Measurements from ENCODE around the gene CXCL5. TPM values are rescaled to one million over a fixed set of nuclear protein-coding genes. Genes with fewer than 3 reads are reported as not detected.

The CXCL5 gene
- total RNA-seq, 2 experiments from 2014 or later = not detected

DNA sequence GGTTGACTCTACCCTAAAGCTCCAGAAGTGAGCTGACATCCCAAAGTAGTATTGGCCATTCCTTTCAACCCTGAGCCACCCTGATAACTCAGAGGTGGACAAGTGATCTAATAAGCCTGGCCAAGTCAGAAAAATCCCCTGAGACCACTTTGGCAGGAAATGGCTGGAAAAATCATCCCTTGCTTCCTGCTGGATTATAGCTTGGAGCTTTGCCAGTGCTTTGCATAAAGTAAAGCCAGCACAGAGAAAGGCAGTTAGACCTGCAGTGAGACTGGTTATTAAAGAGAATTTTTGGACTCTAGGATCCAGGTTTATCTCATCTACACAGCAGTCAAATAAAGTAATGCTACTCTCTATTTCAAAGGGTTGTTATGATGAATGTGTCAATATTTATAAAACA, 33.6 kb upstream of the CXCL5 start:
- Mint-ChIP-seq H3K4me1 (no peaks in the 10 kb centered on the region), H3K4me3 (no peak overlapping the region)
- CTCF ChIA-PET = no interaction called here

GRCh38 chr4:74031576-74031975, 33.1 kb upstream of the CXCL5 start:
- DNase-seq = no peak
- Mint-ChIP-seq H3K4me1 (no peaks in the 10 kb centered on the region), H3K27me3 (peaks cover 16% of the 10 kb centered on the region), H3K27ac (no peak overlapping the region), H3K36me3 (ENCODE audit: low read depth) (no peaks in the 10 kb centered on the region), H3K4me3 (no peak overlapping the region), H3K9me3 (no peaks in the 10 kb centered on the region)
- ChIA-PET CTCF (no interaction called here), POLR2A (no interaction called here)

More for the DNA sequence above, 33.6 kb upstream of the CXCL5 start:
- no peak overlapping the region for H3K27ac Mint-ChIP-seq
- H3K36me3 Mint-ChIP-seq (ENCODE audit: low read depth) = no peaks in the 10 kb centered on the region
- POLR2A ChIA-PET = no interaction called here
- peaks cover 17% of the 10 kb centered on the region for H3K27me3 Mint-ChIP-seq
- no peaks in the 10 kb centered on the region for H3K9me3 Mint-ChIP-seq
- no peak for DNase-seq

GRCh38 chr4:74030285-74030684, 31.8 kb upstream of the CXCL5 start:
- Mint-ChIP-seq H3K27me3 (peaks cover 7% of the 10 kb centered on the region), H3K4me1 (no peaks in the 10 kb centered on the region), H3K27ac (no peak overlapping the region), H3K36me3 (ENCODE audit: low read depth) (no peaks in the 10 kb centered on the region), H3K4me3 (no peak overlapping the region), H3K9me3 (no peaks in the 10 kb centered on the region)
- ChIA-PET CTCF (no interaction called here), POLR2A (no interaction called here)
- no peak for DNase-seq

DNA sequence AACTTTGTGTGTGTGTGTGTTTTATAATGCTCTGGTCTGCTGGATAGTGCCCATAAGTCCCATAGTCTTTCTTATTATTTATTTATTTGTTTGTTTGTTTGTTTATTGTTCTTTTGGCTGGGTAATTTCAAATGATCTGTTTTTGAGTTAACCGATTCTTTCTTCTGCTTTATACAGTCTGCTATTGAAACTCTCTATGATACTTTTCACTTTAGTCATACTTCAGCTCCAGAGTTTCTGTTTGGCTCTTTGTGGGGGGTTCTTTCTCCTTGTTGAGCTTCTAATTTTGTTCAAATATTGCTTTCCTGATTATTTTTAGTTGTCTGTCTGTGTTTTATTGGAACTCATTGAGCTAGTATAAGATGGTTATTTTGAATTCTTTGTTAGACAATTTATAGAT, 30.0 kb upstream of the CXCL5 start:
- H3K4me3 Mint-ChIP-seq = no peak overlapping the region
- no peaks in the 10 kb centered on the region for H3K36me3 Mint-ChIP-seq (ENCODE audit: low read depth)
- no peak overlapping the region for H3K27ac Mint-ChIP-seq
- POLR2A ChIA-PET = no interaction called here
- H3K4me1 Mint-ChIP-seq = no peaks in the 10 kb centered on the region
- H3K27me3 Mint-ChIP-seq = peaks cover 7% of the 10 kb centered on the region
- no peaks in the 10 kb centered on the region for H3K9me3 Mint-ChIP-seq
- CTCF ChIA-PET = interaction anchor here (1.0 kb wide), 1 partner anchor 9 kb away, joined by 3 read pairs; no protein-coding TSS in a partner anchor
- no peak for DNase-seq

- H3K4me1 Mint-ChIP-seq = peaks cover 2% of the 10 kb centered on the region
- no peak for DNase-seq
- ChIA-PET CTCF (no interaction called here), POLR2A (no interaction called here)
- no peaks in the 10 kb centered on the region for H3K36me3 Mint-ChIP-seq (ENCODE audit: low read depth)
- H3K27ac Mint-ChIP-seq = no peak overlapping the region
- no peaks in the 10 kb centered on the region for H3K27me3 Mint-ChIP-seq
- peaks cover 2% of the 10 kb centered on the region for H3K9me3 Mint-ChIP-seq
- H3K4me3 Mint-ChIP-seq = no peak overlapping the region
Observed at GRCh38 chr4:74023709-74024108, 25.2 kb upstream of the CXCL5 start.

DNA sequence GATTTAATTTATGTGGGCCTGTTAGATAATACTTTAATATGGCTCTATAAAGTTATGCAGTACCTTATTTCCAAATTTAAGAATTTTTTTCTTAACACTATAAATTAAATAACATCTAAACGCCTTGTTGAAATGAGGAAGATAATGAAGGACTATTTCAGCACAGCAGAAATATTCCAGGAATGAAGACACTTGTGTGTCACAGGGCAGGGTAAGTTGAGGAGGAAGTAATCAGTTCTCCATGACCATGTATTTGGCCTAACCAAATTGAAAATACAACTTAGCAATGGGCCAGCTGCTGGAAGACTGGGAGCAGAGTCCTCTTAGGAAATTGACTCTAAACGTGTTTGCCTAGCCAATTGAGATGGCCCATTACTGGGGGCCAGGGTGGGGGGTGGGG, 23.1 kb upstream of the CXCL5 start:
- Mint-ChIP-seq H3K27ac (no peak overlapping the region), H3K4me3 (no peak overlapping the region), H3K27me3 (no peaks in the 10 kb centered on the region), H3K4me1 (peaks cover 10% of the 10 kb centered on the region), H3K9me3 (peaks cover 2% of the 10 kb centered on the region), H3K36me3 (ENCODE audit: low read depth) (no peaks in the 10 kb centered on the region)
- ChIA-PET POLR2A (no interaction called here), CTCF (interaction anchor here (0.7 kb wide), 1 partner anchor 86 kb away, joined by 3 read pairs; no protein-coding TSS in a partner anchor)
- DNase-seq = no peak

DNA sequence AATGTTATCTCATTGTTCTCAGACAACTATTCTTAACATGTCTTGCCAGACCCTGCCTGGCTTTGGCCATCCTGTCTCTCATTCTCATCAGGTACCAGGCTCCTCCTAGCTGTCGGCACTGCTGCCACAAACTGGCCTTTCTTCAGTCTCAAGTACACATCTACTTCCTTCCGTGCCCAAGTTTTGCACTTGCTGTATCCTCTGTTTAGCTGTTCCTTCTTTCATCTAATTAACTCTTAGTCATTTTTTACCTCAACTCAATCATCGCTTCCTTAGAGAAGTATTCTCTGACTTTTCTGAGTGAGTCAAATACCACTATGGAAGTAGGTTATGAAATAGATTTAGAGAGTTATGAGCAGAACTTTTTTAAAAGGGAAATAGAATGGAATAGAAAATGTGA, 20.3 kb upstream of the CXCL5 start:
- no peaks in the 10 kb centered on the region for H3K36me3 Mint-ChIP-seq (ENCODE audit: low read depth)

DNA sequence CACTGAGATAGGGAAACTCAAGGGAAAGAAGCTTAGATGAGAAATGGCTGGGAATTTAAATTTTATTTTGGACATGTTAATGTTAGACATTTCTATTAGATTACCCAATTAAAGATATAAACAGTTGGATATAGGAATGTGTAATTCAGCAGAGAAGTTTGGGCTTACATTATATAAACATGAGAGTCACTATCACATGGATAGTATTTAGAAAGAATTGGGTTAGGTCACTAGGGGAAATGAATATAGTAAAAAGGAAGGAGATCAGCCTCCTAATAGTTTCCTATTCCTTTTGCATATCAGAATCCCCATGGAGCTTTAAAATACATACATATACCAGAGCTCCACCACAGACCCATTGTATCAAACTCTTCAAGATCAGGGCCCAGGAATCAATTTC, 19.6 kb upstream of the CXCL5 start:
- H3K4me3 Mint-ChIP-seq = no peak overlapping the region
- CTCF ChIA-PET = no interaction called here
- H3K9me3 Mint-ChIP-seq = peaks cover 5% of the 10 kb centered on the region
- POLR2A ChIA-PET = interaction anchor here (0.6 kb wide), 1 partner anchor 134 kb away, joined by 4 read pairs; no protein-coding TSS in a partner anchor
- no peaks in the 10 kb centered on the region for H3K36me3 Mint-ChIP-seq (ENCODE audit: low read depth)
- H3K27me3 Mint-ChIP-seq = no peaks in the 10 kb centered on the region
- DNase-seq = no peak
- no peak overlapping the region for H3K27ac Mint-ChIP-seq
- peaks cover 30% of the 10 kb centered on the region for H3K4me1 Mint-ChIP-seq

More for the DNA sequence above, 20.3 kb upstream of the CXCL5 start:
- DNase-seq = no peak
- POLR2A ChIA-PET = interaction anchor here (0.6 kb wide), 1 partner anchor 133 kb away, joined by 4 read pairs; no protein-coding TSS in a partner anchor
- no peaks in the 10 kb centered on the region for H3K27me3 Mint-ChIP-seq
- no peak overlapping the region for H3K27ac Mint-ChIP-seq
- CTCF ChIA-PET = no interaction called here
- H3K4me3 Mint-ChIP-seq = no peak overlapping the region
- peaks cover 5% of the 10 kb centered on the region for H3K9me3 Mint-ChIP-seq
- peaks cover 29% of the 10 kb centered on the region for H3K4me1 Mint-ChIP-seq

DNA sequence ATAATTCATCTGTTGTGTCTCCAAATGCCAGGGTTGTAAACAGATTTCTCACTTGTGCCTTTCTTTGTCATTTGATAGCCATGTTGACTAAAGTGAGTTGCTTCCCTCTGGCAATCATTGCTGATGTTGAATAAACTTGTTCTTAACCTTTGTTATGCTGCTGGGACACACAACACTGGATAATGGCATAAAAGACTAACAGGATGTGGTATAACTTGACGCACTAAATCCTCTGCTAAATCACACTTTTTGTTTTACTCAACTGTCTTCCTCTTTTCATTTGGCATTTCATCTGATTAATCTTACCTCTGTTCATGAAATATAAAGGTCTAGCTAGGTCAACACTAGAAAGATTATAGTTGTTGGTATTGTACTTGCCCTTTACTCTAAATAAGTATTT, 17.6 kb upstream of the CXCL5 start:
- Mint-ChIP-seq H3K27me3 (no peaks in the 10 kb centered on the region), H3K36me3 (ENCODE audit: low read depth) (no peaks in the 10 kb centered on the region), H3K9me3 (peaks cover 5% of the 10 kb centered on the region), H3K4me3 (no peak overlapping the region), H3K4me1 (peaks cover 30% of the 10 kb centered on the region), H3K27ac (peak overlapping the region; percentile 71)
- ChIA-PET POLR2A (no interaction called here), CTCF (no interaction called here)
- peak; percentile 12 for DNase-seq

GRCh38 chr4:74015126-74015780, 16.8 kb upstream of the CXCL5 start:
- DNase-seq = no peak
- Mint-ChIP-seq H3K4me3 (no peak overlapping the region), H3K9me3 (peaks cover 5% of the 10 kb centered on the region), H3K36me3 (ENCODE audit: low read depth) (no peaks in the 10 kb centered on the region), H3K27me3 (no peaks in the 10 kb centered on the region), H3K4me1 (peaks cover 30% of the 10 kb centered on the region), H3K27ac (peak overlapping the region; percentile 28)
- POLR2A ChIA-PET = no interaction called here
- CTCF ChIA-PET = no interaction called here

DNA sequence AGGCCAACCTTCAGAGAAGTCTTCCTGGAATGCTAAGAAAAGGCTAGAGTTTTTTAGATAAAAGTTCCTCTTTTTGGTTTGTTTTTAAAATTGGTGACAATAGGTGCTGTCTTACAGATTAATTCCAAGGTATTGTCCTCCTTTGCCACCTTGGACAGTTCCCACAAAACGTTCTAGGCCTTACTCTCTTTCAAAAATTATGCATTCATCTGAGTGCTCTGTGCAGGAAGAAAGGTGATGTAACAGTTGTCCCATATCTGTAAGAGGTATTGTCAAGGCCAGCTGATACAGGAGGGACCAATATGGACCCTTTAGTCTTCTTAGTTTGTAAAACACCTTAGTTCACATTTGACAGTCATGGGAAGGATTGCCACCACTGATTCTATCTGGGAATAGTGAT, 15.9 kb upstream of the CXCL5 start:
- H3K36me3 Mint-ChIP-seq (ENCODE audit: low read depth) = no peaks in the 10 kb centered on the region
- H3K27ac Mint-ChIP-seq = no peak overlapping the region
- H3K4me3 Mint-ChIP-seq = no peak overlapping the region
- ChIA-PET CTCF (no interaction called here), POLR2A (no interaction called here)
- DNase-seq = no peak
- peaks cover 30% of the 10 kb centered on the region for H3K4me1 Mint-ChIP-seq
- peaks cover 3% of the 10 kb centered on the region for H3K9me3 Mint-ChIP-seq
- H3K27me3 Mint-ChIP-seq = no peaks in the 10 kb centered on the region

DNA sequence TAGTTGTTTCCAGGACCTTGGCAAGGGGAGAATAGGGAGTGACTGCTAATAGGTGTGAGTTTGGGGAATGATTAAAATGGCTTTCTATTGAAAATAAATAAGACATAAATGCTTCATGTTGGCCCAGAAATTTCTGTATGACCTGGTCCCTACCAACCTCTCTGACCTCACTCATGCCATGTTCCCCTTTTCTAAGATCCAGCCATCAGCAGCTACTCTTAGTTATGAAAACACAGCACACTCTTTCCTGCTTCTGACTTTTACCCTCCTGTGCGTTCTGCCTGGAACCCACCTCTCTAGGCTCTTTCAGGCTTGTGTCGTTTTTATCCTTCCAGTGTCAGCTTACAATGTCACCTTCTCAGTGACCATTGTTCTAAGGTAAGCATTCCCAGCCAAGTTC, 14.8 kb upstream of the CXCL5 start:
- peaks cover 3% of the 10 kb centered on the region for H3K9me3 Mint-ChIP-seq
- POLR2A ChIA-PET = no interaction called here
- CTCF ChIA-PET = no interaction called here
- no peaks in the 10 kb centered on the region for H3K27me3 Mint-ChIP-seq
- H3K4me3 Mint-ChIP-seq = no peak overlapping the region
- H3K27ac Mint-ChIP-seq = no peak overlapping the region
- H3K36me3 Mint-ChIP-seq (ENCODE audit: low read depth) = no peaks in the 10 kb centered on the region
- DNase-seq = no peak
- H3K4me1 Mint-ChIP-seq = peaks cover 26% of the 10 kb centered on the region

DNA sequence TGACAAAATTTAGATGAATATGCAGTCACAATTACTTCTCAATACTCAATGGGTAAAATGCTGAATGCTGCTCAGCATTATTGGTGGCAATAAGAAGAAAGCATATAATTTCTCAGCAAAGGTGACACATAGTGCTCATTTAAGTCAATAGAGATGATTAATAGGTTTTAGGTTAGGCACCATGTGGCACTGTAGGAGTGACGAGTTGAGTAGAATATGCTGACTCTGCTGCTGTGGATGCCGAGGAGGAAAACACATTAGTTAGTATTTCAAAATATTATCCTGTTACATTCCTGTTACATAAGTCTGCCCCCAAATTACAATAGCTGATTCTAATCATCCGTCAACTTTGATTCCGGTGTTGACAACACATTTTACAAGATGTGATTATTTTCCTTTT, 13.7 kb upstream of the CXCL5 start:
- peaks cover 3% of the 10 kb centered on the region for H3K9me3 Mint-ChIP-seq
- POLR2A ChIA-PET = no interaction called here
- H3K27ac Mint-ChIP-seq = no peak overlapping the region
- H3K27me3 Mint-ChIP-seq = no peaks in the 10 kb centered on the region
- no peaks in the 10 kb centered on the region for H3K36me3 Mint-ChIP-seq (ENCODE audit: low read depth)
- peaks cover 23% of the 10 kb centered on the region for H3K4me1 Mint-ChIP-seq
- CTCF ChIA-PET = no interaction called here
- no peak overlapping the region for H3K4me3 Mint-ChIP-seq
- DNase-seq = no peak

DNA sequence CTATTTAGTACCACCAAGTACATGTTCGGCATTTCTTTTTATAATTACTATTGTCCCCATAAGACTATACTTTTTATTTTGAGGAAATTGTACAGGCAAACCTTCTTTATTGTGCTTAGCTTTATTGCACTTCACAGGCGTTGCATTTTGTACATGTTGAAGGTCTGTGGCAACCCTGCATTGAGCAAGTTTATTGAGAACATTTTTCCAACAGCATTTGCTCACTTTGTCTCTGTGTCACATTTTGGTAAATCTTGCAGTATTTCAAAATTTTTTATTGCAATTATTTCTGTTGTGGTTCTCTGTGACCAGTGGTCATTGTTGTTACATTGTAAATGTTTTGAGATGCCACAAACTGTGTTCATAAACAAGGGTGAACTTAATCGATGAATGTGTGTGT, 10.8 kb upstream of the CXCL5 start:
- Mint-ChIP-seq H3K36me3 (ENCODE audit: low read depth) (no peaks in the 10 kb centered on the region), H3K9me3 (no peaks in the 10 kb centered on the region), H3K27ac (no peak overlapping the region), H3K4me1 (peaks cover 1% of the 10 kb centered on the region), H3K4me3 (no peak overlapping the region), H3K27me3 (no peaks in the 10 kb centered on the region)
- ChIA-PET POLR2A (no interaction called here), CTCF (no interaction called here)
- no peak for DNase-seq
